GM12878 (cell line): ENCODE measurements around the gene ANKRD33B. TPM values are rescaled to one million over a fixed set of nuclear protein-coding genes. Genes with fewer than 3 reads are reported as not detected.

Experiments used
- BCL11A ChIP-seq: IDR thresholded peaks from 2 replicates; pipeline ENCODE4 v1.6.1; 2011; ENCODE audit warnings: low read depth, low read length
- CEBPZ ChIP-seq: fragments of 150-350 bp; IDR thresholded peaks from 2 replicates; pipeline ENCODE4 v1.6.1; 2016; ENCODE audit warnings: low read depth, low read length
- CREB1 ChIP-seq: IDR thresholded peaks from 2 replicates; pipeline ENCODE4 v1.6.1; 2012; ENCODE audit warnings: low read depth, mild to moderate bottlenecking, inconsistent platforms
- NFYB ChIP-seq: IDR thresholded peaks from 2 replicates; pipeline ENCODE4 v1.6.1; 2011; ENCODE audit warnings: low read depth, mild to moderate bottlenecking, low read length, improper control_type of control experiment, moderate library complexity; ENCODE audit not compliant: insufficient read depth
- SIN3A ChIP-seq: IDR thresholded peaks from 2 replicates; pipeline ENCODE4 v1.6.1; 2012; ENCODE audit warnings: low read depth, low read length, improper control_type of control experiment
- ZNF622 ChIP-seq: fragments of 450-650 bp; IDR thresholded peaks from 2 replicates; pipeline ENCODE4 v1.6.1; 2017; ENCODE audit warnings: mild to moderate bottlenecking, inconsistent platforms
- polyA plus RNA-seq, 11 experiments: library from polyadenylated mRNA; depleted of rRNA in 4 of 11; unstranded in 6 of 11; stranded (reverse) in 5 of 11; fragments of >200 nt; fragmentation: Nextera tagmentation in 4 of 11; fragmentation: Illumina TruSeq in 1 of 11; extraction: Ambion mirVana in 4 of 11; extraction: Trizol in 1 of 11; gene quantifications; 1 replicate in 1 of 11; 2 replicates in 10 of 11; pipeline versions ENCODE4 v1.2.1 to v1.2.3, GENCODE V29; 2011 to 2016; ENCODE audit warnings: inconsistent platforms in 2 of 11, missing spikeins in 2 of 11, low read depth in 1 of 11
- total RNA-seq, 4 experiments: library from RNA; depleted of rRNA in 3 of 4; stranded (reverse); fragments of >200 nt in 3 of 4; fragmentation: Illumina TruSeq in 1 of 4; extraction: Trizol in 1 of 4; gene quantifications; 2 replicates each; pipeline versions ENCODE4 v1.2.1 to v1.2.3, GENCODE V29; 2013 to 2021
- TF ChIP-seq, protein P1 (sequence below): fragments of 450-650 bp; IDR thresholded peaks from 2 replicates; pipeline ENCODE4 v1.6.1; 2016; ENCODE audit warnings: mild to moderate bottlenecking
- TF ChIP-seq, protein P2 (sequence below): fragments of 450-650 bp; IDR thresholded peaks from 2 replicates; pipeline ENCODE4 v1.6.1; 2017; ENCODE audit warnings: mild to moderate bottlenecking

ANKRD33B gene
- total and polyA plus RNA-seq, 10 of the 15 experiments (the other 5 are each of a cell fraction or from before 2014, with no cell fraction given), result 4.9 to 61.6 (median 15.6) TPM

DNA sequence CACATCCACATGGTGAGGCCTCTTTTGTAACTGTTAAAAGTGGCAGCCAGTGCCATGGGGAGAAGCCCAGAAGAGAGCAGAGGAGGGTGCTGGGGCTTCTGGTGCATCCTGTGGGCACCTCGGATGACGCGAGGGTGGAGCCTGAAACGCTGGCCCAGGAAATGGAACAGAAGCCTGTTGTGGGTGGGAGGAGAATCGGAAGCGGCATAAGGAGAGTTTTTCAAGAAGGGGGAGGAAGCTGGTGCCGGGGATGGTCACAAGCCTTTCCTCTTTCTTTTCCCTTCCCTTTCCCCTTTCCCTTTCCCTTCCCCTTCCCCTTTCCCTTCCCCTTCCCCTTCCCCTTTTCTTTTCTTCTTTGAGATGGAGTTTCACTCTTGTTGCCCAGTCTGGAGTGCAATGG lies 12.9 kb downstream of the ANKRD33B start (continued):
- TF ChIP-seq, protein P1, sequence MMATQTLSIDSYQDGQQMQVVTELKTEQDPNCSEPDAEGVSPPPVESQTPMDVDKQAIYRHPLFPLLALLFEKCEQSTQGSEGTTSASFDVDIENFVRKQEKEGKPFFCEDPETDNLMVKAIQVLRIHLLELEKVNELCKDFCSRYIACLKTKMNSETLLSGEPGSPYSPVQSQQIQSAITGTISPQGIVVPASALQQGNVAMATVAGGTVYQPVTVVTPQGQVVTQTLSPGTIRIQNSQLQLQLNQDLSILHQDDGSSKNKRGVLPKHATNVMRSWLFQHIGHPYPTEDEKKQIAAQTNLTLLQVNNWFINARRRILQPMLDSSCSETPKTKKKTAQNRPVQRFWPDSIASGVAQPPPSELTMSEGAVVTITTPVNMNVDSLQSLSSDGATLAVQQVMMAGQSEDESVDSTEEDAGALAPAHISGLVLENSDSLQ, result no peak
- TF ChIP-seq, protein P2, sequence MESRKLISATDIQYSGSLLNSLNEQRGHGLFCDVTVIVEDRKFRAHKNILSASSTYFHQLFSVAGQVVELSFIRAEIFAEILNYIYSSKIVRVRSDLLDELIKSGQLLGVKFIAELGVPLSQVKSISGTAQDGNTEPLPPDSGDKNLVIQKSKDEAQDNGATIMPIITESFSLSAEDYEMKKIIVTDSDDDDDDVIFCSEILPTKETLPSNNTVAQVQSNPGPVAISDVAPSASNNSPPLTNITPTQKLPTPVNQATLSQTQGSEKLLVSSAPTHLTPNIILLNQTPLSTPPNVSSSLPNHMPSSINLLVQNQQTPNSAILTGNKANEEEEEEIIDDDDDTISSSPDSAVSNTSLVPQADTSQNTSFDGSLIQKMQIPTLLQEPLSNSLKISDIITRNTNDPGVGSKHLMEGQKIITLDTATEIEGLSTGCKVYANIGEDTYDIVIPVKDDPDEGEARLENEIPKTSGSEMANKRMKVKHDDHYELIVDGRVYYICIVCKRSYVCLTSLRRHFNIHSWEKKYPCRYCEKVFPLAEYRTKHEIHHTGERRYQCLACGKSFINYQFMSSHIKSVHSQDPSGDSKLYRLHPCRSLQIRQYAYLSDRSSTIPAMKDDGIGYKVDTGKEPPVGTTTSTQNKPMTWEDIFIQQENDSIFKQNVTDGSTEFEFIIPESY, result no peak
- TF ChIP-seq NFYB, result no peak
- TF ChIP-seq ZNF622, result no peak
- TF ChIP-seq CREB1, result no peak
- no peak for TF ChIP-seq SIN3A
- TF ChIP-seq BCL11A, result no peak
- TF ChIP-seq CEBPZ, result no peak
